Stimulated activated CD4-positive, alpha-beta T cell treated with anti-CD3 and anti-CD28 coated beads, TNF-alpha, amount 100 ng/mL, for 48 hours (primary cell): ENCODE data around the gene KLF2.
"Not testable (repeated sequence)": the region's sequence is repeated elsewhere in the genome, so short reads cannot be mapped to it uniquely, and the experiment has no call there.

Source experiments
- DNase-seq, 3 donors: peaks; one replicate each; pipeline ENCODE4 v3.0.0-alpha.2; 2020; ENCODE audit warnings: low read depth in 3 of 3

The KLF2 gene

GRCh38 chr19:16336571-16336970, 11.9 kb downstream of the KLF2 start:
- no peak for DNase-seq

GRCh38 chr19:16337809-16338469, 13.3 kb downstream of the KLF2 start:
- DNase-seq = no peak

DNA sequence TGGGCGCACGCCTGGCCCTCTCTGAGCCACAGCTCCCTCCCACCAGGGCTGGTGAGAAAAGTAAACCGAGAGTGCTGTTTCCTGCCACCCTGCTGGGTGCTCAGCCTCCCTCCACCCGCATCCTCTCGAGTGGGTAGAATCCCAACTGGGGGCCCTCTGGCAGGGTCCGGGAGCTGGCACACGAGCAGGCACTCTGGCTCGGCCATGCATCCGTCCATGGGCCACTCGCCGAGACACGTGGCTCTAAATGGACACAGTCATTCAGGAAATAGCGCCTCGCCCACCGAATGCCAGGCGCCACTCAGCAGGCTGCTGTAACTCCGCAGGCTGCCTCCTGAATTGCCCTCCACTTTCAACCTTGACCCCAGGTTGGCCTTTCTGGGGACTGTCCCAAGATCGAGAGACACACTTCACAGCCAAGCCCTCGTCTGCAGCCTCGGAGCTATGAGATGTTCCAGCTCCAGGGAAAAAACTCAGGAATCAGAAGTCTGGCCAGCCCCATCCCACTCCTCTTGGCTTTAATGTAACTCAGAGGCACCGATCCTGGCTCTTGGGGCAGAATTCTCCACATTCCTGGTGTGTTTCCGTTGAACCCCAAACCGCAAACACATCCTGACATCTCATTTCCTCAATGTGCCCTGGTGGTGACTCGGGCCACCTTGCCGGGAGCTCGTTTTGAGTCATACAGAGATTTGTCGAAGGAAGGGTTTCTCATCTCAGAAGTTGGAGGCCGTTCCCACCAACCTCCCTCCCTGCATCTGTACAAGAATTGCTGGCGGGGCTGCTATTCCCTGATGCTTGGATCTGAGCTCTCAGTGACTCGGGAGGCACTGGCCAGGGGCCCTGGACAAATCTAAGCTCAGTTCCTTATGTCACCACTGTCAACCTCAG, 14.1 kb downstream of the KLF2 start:
- DNase-seq = peak in 2 of 3 donors; percentile 49 to 57

- DNase-seq = no peak
Observed at GRCh38 chr19:16339361-16339725, 14.7 kb downstream of the KLF2 start.

GRCh38 chr19:16340092-16340491, 15.5 kb downstream of the KLF2 start:
- no peak for DNase-seq

DNA sequence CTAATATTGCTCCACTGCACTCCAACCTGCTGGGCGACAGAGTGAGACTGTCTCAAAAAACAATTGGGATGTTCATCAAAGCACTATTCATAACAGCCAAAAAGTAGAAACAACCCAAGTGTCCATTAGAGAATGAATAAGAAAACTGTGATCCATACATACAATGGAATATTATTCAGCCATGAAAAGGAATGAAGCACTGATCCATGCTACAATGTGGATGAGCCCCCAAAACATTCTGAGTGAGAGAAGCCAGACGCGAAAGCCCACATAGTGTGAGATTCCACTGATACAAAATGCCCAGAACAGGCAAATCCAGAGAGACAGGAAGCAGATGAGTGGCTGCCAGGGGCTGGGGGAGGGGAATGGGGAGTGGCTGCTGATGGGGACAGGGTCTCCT, 16.0 kb downstream of the KLF2 start:
- DNase-seq = no peak

DNA sequence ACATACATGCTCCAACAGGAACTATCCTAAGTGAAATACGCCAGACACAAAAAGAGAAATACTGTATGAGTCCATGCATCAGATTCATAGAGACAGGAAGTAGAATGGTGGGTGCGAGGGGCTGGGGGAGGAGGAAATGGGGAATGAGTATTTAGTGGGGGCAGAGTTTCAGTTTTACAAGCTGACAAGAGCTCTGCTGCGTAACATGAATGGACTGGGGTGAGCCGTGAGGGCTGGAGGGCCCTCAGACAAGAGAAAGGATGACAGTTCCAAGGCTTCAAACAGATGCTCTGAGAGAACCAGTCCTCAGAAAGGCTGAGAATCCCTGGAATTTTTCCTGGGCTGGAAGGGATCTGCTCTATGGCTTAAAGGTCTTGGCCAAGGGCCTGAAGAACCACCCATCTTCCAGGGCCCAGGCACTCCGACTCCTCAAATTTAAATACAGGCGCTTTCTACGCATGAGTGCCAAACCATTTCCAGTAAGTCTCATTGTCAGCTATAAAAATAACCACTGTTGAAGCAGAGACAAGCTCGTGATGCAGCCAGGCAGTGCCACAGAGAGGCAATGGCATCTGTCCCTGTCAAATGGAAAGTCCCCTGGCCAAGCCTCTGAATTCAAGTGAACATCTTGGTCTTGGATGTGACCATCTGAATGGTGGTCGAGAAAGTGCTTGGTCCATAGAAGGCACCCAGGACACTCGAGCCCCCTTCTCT, 17.5 kb downstream of the KLF2 start:
- DNase-seq = peak in 2 of 3 donors; percentile 52 to 63

DNA sequence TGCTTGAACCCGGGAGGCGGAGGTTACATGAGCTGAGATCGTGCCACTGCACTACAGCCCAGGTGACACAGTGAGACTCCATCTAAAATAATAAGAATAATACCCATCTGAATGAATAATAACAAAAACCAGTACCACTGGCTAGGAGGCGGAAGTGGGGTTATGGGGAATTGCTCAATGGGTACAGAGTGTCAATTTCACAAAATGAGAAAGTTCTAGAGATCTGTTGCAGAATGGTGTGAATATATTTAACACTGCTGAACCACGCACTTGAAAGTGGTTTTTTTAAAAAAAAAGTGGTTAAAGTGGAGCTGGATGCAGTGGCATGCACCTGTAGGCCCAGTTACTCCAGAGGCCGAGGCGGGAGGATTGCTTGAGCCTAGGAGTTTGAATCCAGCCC, 18.5 kb downstream of the KLF2 start:
- no peak for DNase-seq

GRCh38 chr19:16345457-16345856, 20.8 kb downstream of the KLF2 start:
- no peak for DNase-seq

DNA sequence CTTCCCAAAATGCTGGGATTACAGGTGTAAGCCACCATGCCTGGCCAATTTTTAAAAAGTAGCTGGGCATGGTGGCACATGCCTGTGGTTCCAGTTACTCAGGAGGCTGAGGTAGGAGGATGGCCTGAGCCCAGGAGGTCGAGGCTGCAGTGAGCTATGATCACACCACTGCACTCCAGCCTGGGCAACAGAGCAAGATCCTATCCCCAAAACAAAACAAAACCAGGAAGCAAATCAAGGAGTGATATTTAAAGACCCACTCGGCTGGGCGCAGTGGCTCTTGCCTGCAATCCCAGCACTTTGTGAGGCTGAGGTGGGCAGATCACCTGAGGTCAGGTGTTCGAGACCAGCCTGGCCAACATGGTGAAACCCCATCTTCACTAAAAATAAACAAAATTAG, 22.5 kb downstream of the KLF2 start:
- DNase-seq = not testable (repeated sequence)

DNA sequence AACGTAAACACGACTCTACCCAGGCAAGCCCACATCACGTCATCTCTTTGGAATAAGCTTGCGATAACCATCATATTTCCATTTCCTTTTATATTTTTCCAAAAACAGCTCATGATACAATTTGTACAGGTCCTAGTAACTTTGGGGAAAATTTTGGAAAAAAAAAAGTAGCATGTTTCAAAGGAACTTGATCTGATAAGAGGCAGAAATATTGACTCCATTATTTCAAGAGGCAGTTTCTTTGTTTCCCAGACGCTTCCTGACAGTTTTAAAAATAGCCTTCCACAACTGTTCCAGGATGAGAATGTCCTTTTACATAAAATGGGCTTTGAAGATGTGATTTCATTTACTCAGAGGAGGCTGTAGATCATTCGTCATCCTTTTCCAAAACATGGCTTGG, 23.1 kb downstream of the KLF2 start:
- no peak for DNase-seq

- DNase-seq = no peak
Observed at GRCh38 chr19:16349551-16350152, 25.0 kb downstream of the KLF2 start.

- no peak for DNase-seq
Observed at GRCh38 chr19:16351133-16351809, 26.6 kb downstream of the KLF2 start.

GRCh38 chr19:16355293-16356043, 30.8 kb downstream of the KLF2 start:
- no peak for DNase-seq

DNA sequence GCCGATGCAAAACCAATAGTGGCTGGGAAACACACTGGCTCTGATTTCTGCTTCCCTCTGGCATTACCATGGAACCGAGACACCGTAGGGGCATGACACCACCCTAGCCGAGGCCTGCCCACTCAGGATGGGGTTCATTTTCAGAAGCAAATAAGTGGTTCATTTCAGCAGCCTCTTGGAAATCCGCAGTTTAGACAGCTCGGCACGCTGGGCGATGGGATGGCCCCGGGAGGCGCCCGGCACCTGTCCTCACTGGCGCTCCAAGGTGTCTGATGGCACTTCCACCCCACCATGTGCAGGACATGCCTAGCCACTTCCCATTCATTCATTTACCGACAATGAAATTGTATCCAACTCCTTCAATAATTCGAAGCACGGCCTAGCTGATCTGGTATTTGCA, 33.8 kb downstream of the KLF2 start:
- DNase-seq = no peak

GRCh38 chr19:16359074-16359473, 34.4 kb downstream of the KLF2 start:
- DNase-seq = no peak

DNA sequence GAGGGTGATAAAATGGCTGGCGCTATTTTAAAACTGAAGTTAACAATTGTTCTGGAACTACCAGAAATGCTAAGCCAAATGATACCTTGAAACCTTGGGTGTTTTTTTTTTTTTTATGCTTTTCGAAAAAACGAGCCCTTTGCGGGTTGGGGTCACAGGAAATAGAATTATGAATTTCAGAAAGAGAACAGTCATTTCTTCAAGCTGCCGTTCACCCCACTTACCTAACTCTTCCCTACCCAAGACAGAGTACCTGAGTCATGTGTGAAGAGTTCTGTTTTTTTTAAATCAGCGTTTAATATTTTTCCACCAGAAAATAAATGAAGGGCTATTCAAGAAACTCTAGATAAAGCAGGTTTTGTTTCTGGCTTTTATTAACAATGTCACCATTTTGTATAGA, 35.3 kb downstream of the KLF2 start:
- DNase-seq = no peak

DNA sequence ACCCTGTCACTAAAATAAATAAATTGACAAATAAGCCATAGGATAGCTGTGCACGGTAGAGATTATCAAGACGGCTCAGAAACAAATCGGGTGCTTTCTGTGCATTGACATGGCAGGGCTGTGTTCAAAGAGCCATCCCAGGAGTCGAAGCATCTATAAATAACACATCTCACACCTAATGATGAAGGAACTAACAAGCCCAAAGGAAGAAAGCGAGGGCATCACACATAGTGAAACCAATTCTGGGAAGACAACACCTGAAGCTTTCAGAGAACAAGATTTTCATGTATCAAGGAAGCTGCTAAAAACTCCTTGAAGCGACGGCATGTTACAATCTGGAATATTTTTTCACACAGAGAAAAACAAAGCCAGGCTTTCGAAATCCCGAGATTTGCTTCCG, 36.1 kb downstream of the KLF2 start:
- DNase-seq = no peak

- DNase-seq = no peak
Observed at GRCh38 chr19:16361254-16361653, 36.6 kb downstream of the KLF2 start.

- DNase-seq = no peak
Observed at GRCh38 chr19:16361926-16362325, 37.3 kb downstream of the KLF2 start.
